Endodermal cell (in vitro differentiated cells): ENCODE results near the gene RBM47. TPM values are rescaled to one million over a fixed set of nuclear protein-coding genes. Genes with fewer than 3 reads are reported as not detected.

Experiments
- DNase-seq: peaks from one replicate; pipeline ENCODE4 v3.0.0-alpha.2; 2017
- H3K27ac ChIP-seq: 2 replicates; pipeline ENCODE4 v1.5.1; 2013; ENCODE audit warnings: mild to moderate bottlenecking, low read depth, low read length, moderate library complexity
- H3K27me3 ChIP-seq: 2 replicates; pipeline ENCODE4 v1.6.1; 2013; ENCODE audit warnings: mild to moderate bottlenecking, low read length, moderate library complexity; ENCODE audit not compliant: insufficient read depth, control insufficient read depth, poor library complexity, severe bottlenecking
- H3K36me3 ChIP-seq: 2 replicates; pipeline ENCODE4 v1.7.0; 2013; ENCODE audit warnings: mild to moderate bottlenecking, low read length, moderate library complexity; ENCODE audit not compliant: control insufficient read depth, insufficient read depth
- H3K4me1 ChIP-seq: one replicate; pipeline ENCODE4 v1.7.0; 2013; ENCODE audit warnings: low read length; ENCODE audit not compliant: control insufficient read depth, insufficient read depth
- H3K4me3 ChIP-seq: 2 replicates; pipeline ENCODE4 v1.5.1; 2013; ENCODE audit warnings: mild to moderate bottlenecking, low read length, moderate library complexity
- H3K9ac ChIP-seq: 2 replicates; pipeline ENCODE4 v1.6.1; 2013; ENCODE audit warnings: mild to moderate bottlenecking, low read length, moderate library complexity; ENCODE audit not compliant: poor library complexity, severe bottlenecking; ENCODE audit errors: extremely low read depth
- H3K9me3 ChIP-seq: 2 replicates; pipeline ENCODE4 v1.6.1; 2013; ENCODE audit warnings: mild to moderate bottlenecking, low read length, moderate library complexity; ENCODE audit not compliant: control insufficient read depth
- H3K27ac Mint-ChIP-seq: 2 replicates; pipeline ENCODE4 v1.8.0; 2020; ENCODE audit warnings: mixed read lengths
- H3K27me3 Mint-ChIP-seq: 2 replicates; pipeline ENCODE4 v1.8.0; 2021; ENCODE audit warnings: mild to moderate bottlenecking, mixed read lengths; ENCODE audit not compliant: insufficient read depth
- H3K36me3 Mint-ChIP-seq: 2 replicates; pipeline ENCODE4 v1.8.0; 2020; ENCODE audit warnings: low read depth, mixed read lengths
- H3K4me1 Mint-ChIP-seq: 2 replicates; pipeline ENCODE4 v1.8.0; 2020; ENCODE audit warnings: mixed read lengths
- H3K4me3 Mint-ChIP-seq: 2 replicates; pipeline ENCODE4 v1.8.0; 2020; ENCODE audit warnings: mild to moderate bottlenecking, moderate library complexity, mixed read lengths
- H3K9me3 Mint-ChIP-seq: 2 replicates; pipeline ENCODE4 v1.8.0; 2020; ENCODE audit warnings: mild to moderate bottlenecking, mixed read lengths
- WGBS, 2 experiments: methylation state at CpG; one replicate each; pipeline versions ENCODE4 v1.1.5 to v1.1.7; 2013; ENCODE audit warnings: missing lambda C conversion rate in 2 of 2, mixed read lengths in 1 of 2; ENCODE audit not compliant: insufficient coverage in 1 of 2, insufficient read length in 1 of 2; 5-methylcytosine and 5-hydroxymethylcytosine counted together
- long read RNA-seq, 4 experiments: library from polyadenylated mRNA in 2 of 4; library from RNA in 1 of 4; library from capped mRNA in 1 of 4; stranded (forward) in 3 of 4; unstranded in 1 of 4; transcript quantifications; one replicate each; pipeline ENCODE4 v2.0.0, GENCODE V29; 2020 to 2021; ENCODE audit warnings: inconsistent platforms in 1 of 4
- polyA plus RNA-seq, 2 experiments: library from polyadenylated mRNA; stranded (reverse); fragments of 50-300 nt; gene quantifications; one replicate each; pipeline ENCODE4 v1.2.3, GENCODE V29; 2013
- total RNA-seq, 2 donors: library from RNA; stranded (reverse); fragmentation: NEBNext Ultra II Directional in 1 of 2; extraction: Animal tissue kit (Norgen Biotek cat#: 25700) in 1 of 2; gene quantifications; 2 replicates in 1 of 2; 3 replicates in 1 of 2; pipeline ENCODE4 v1.2.1, GENCODE V29; 2021
- TF ChIP-seq, protein P1 (sequence below): fragments of 200-600 bp; sonication (generic); conservative IDR thresholded peaks from 2 replicates; pipeline ENCODE4 v1.5.0; 2021; ENCODE audit warnings: antibody characterized with exemption, mild to moderate bottlenecking

RBM47 gene
- 10 to 100 TPM; 71.7 to 90.6 TPM for total RNA-seq
- polyA plus RNA-seq (2013, experiment 1 of 2), result 9.9 TPM
- 8.1 TPM for polyA plus RNA-seq (2013, experiment 2 of 2)
- long read RNA-seq, experiment 1, partial matches to known transcripts, result 2 of 31 reads
- long read RNA-seq, experiment 1, other reads (novel, unspliced or antisense), result 27 of 31 reads
- long read RNA-seq, experiment 2, full-length matches to known transcripts, result 15 of 105 reads
- long read RNA-seq, experiment 2, partial matches to known transcripts, result 22 of 105 reads
- long read RNA-seq, experiment 2, other reads (novel, unspliced or antisense), result 68 of 105 reads
- long read RNA-seq, experiment 3, full-length matches to known transcripts, result 52 of 369 reads
- long read RNA-seq, experiment 3, partial matches to known transcripts, result 12 of 369 reads
- long read RNA-seq, experiment 3, other reads (novel, unspliced or antisense), result 305 of 369 reads
- long read RNA-seq, experiment 4, partial matches to known transcripts, result 0 of 9 reads
- long read RNA-seq, experiment 4, other reads (novel, unspliced or antisense), result 9 of 9 reads

DNA sequence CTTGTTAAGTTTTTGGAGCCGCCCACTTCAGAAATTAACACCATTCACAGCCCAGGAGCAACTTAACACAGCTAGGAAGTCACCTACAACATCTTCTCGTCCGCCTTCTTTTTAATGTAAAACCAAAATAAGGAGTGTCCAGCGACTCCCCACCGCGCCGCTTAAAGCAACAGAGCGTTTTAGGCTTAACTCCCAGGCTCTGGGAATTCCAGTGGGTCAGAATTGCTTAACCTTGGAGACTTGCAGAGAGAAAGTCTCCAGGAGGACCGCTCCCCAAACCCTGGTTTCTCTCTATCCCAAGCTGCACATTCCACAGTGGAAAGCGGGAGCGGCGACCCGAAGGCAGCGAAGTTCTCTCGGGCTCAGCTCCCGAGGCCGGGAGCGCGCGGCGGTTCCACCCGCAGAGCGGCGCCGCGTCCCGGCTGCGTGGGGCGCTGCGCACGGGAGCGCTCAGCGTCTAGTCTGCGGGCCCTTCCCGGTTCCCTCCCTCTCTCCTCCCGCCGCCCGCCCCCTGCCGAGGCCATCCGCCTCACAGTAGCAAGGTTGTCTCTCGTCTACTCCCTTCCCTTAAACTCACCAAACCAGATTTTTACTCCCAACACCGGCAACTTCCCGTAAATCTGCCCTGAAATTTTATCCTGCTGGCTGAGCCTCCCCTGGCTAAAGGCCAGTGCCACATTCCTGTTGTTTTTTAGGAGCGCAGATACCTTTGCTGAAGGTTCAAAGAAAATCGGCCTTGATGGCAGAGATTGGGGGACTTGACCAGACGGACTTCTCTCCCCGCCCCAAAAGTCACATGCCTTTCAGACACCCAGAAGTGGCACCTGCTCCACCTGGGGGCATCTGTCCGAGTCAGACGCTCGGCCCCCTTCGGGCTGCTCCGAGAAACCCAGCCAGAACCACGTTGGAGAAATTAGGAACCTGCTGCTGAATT is at the start of gene RBM47:
RBM47 (minus strand) TSS at position 464 of the 934 bp plus-strand sequence. CDS start 190,971 bp downstream, outside the sequence.
- H3K4me3 Mint-ChIP-seq, result peak within 1 kb of the TSS; percentile 93
- 0 to 1% methylated on average over 16 to 53 of the region's 53 CpGs for WGBS, 2 experiments
- Histone ChIP-seq H3K27ac (peak within 1 kb of the TSS; percentile 34), H3K9me3 (no peaks in the 10 kb centered on the region), H3K4me1 (peaks cover 11% of the 10 kb centered on the region), H3K9ac (peak within 1 kb of the TSS; percentile 85), H3K4me3 (peak within 1 kb of the TSS; percentile 91), H3K36me3 (no peaks in the 10 kb centered on the region), H3K27me3 (no peaks in the 10 kb centered on the region)
- peak within 1 kb of the TSS; percentile 100 for H3K27ac Mint-ChIP-seq
- peak; percentile 94 for DNase-seq
- H3K27me3 Mint-ChIP-seq, result no peaks in the 10 kb centered on the region
- TF ChIP-seq, protein P1, sequence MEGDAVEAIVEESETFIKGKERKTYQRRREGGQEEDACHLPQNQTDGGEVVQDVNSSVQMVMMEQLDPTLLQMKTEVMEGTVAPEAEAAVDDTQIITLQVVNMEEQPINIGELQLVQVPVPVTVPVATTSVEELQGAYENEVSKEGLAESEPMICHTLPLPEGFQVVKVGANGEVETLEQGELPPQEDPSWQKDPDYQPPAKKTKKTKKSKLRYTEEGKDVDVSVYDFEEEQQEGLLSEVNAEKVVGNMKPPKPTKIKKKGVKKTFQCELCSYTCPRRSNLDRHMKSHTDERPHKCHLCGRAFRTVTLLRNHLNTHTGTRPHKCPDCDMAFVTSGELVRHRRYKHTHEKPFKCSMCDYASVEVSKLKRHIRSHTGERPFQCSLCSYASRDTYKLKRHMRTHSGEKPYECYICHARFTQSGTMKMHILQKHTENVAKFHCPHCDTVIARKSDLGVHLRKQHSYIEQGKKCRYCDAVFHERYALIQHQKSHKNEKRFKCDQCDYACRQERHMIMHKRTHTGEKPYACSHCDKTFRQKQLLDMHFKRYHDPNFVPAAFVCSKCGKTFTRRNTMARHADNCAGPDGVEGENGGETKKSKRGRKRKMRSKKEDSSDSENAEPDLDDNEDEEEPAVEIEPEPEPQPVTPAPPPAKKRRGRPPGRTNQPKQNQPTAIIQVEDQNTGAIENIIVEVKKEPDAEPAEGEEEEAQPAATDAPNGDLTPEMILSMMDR, result peak; percentile 50
- peaks cover 2% of the 10 kb centered on the region for H3K36me3 Mint-ChIP-seq
- no peaks in the 10 kb centered on the region for H3K9me3 Mint-ChIP-seq
- H3K4me1 Mint-ChIP-seq, result peaks cover 44% of the 10 kb centered on the region

DNA sequence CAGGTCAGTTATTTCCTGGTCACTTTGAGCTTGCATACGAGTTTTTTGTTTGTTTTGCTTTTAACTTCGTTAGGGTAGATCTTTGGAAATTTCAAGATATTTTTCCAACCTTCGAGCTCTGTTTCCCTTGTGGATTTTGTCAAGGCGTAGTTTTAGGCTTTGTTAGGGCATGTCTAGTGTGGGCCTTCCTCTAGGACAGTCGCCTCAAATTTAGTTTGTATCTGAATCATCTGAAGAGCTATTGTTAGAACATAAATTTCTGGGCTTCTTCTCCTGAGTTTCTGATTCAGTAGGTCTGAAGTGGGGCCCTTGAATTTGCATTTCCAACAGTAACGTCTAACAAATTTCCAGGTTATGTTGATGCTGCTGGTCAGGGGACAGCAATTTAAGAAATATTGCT is 48.8 kb upstream of the RBM47 start:
- H3K4me1 ChIP-seq, result peaks cover 9% of the 10 kb centered on the region
- Mint-ChIP-seq H3K27me3 (no peaks in the 10 kb centered on the region), H3K27ac (peak overlapping the region; percentile 14), H3K4me1 (peaks cover 40% of the 10 kb centered on the region), H3K9me3 (no peaks in the 10 kb centered on the region), H3K4me3 (no peak overlapping the region), H3K36me3 (no peaks in the 10 kb centered on the region)
- H3K27me3 ChIP-seq, result no peaks in the 10 kb centered on the region
- WGBS, 2 experiments, result 94 to 98% methylated on average over 5 to 6 of the region's 6 CpGs
- H3K9me3 ChIP-seq, result no peaks in the 10 kb centered on the region
- H3K36me3 ChIP-seq, result no peaks in the 10 kb centered on the region
- H3K27ac ChIP-seq, result no peak overlapping the region
- H3K9ac ChIP-seq, result no peak overlapping the region
- H3K4me3 ChIP-seq, result no peak overlapping the region
- no peak for DNase-seq
- TF ChIP-seq, protein P1, result no peak

DNA sequence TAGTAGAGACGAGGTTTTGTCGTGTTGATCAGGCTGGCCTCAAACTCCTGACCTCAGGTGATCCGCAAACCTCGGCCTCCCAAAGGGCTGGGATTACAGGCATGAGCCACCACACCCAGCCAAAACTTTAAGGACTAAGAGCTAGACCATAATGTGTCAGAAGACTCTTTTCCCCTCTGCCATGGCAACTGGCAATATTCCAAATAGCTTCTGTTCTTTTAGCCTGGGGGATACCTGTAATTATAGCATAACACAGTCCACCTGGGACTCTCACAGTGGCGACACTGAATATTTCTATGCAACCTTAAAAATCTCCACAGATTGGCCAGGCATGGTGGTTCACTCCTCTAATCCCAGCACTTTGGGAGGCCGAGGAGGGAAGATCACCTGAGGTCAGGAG is 45.5 kb upstream of the RBM47 start:
- H3K27ac ChIP-seq, result no peak overlapping the region
- H3K27me3 ChIP-seq, result no peaks in the 10 kb centered on the region
- H3K9me3 ChIP-seq, result no peaks in the 10 kb centered on the region
- TF ChIP-seq, protein P1, result no peak
- H3K27me3 Mint-ChIP-seq, result no peaks in the 10 kb centered on the region
- no peak overlapping the region for H3K4me3 Mint-ChIP-seq
- 80 to 90% methylated on average over 2 to 6 of the region's 6 CpGs for WGBS, 2 experiments
- H3K9ac ChIP-seq, result no peak overlapping the region
- no peaks in the 10 kb centered on the region for H3K36me3 ChIP-seq
- H3K4me1 Mint-ChIP-seq, result peaks cover 40% of the 10 kb centered on the region
- H3K4me1 ChIP-seq, result peaks cover 2% of the 10 kb centered on the region
- no peak overlapping the region for H3K4me3 ChIP-seq
- H3K36me3 Mint-ChIP-seq, result no peaks in the 10 kb centered on the region
- H3K27ac Mint-ChIP-seq, result no peak overlapping the region
- no peak for DNase-seq
- H3K9me3 Mint-ChIP-seq, result no peaks in the 10 kb centered on the region
